Natural killer cell (primary cell): Measurements from ENCODE around the gene CAV3. TPM values are rescaled to one million over a fixed set of nuclear protein-coding genes. Genes with fewer than 3 reads are reported as not detected.

Experiments used
- ATAC-seq, 3 donors: fragments of 150-1000 bp in 2 of 3; fragments of 200-7000 bp in 1 of 3; cut with Tn5 transposase; 1 replicate in 1 of 3; 2 replicates in 2 of 3; pipeline ENCODE4 v1.10.0; 2021; ENCODE audit warnings: mild to moderate bottlenecking in 2 of 3, moderate library complexity in 2 of 3
- DNase-seq, 2 donors: peaks; one replicate each; pipeline versions ENCODE4 v3.0.0 to v3.0.0-alpha.2; 2013 to 2021; ENCODE audit warnings: mixed read lengths in 1 of 2
- H3K27ac ChIP-seq: one replicate; pipeline ENCODE4 v1.5.1; 2013; ENCODE audit warnings: mild to moderate bottlenecking, low read length
- H3K27me3 ChIP-seq: one replicate; pipeline ENCODE4 v1.6.1; 2013; ENCODE audit warnings: low read length; ENCODE audit not compliant: control insufficient read depth, insufficient read depth
- H3K36me3 ChIP-seq: one replicate; pipeline ENCODE4 v1.6.1; 2013; ENCODE audit warnings: low read length; ENCODE audit not compliant: control insufficient read depth, insufficient read depth
- H3K4me1 ChIP-seq: one replicate; pipeline ENCODE4 v1.6.1; 2013; ENCODE audit warnings: low read length; ENCODE audit not compliant: control insufficient read depth, insufficient read depth
- H3K4me3 ChIP-seq: one replicate; pipeline ENCODE4 v1.5.1; 2013; ENCODE audit warnings: low read length
- H3K9me3 ChIP-seq: one replicate; pipeline ENCODE4 v1.6.1; 2013; ENCODE audit warnings: low read length; ENCODE audit not compliant: control insufficient read depth, insufficient read depth
- H3K27ac Mint-ChIP-seq, 2 donors: one replicate each; pipeline ENCODE4 v1.8.0; 2022; ENCODE audit warnings: mild to moderate bottlenecking in 2 of 2, mixed read lengths in 2 of 2, moderate library complexity in 1 of 2
- H3K27me3 Mint-ChIP-seq, 2 donors: one replicate each; pipeline ENCODE4 v1.8.0; 2022; ENCODE audit warnings: low read depth in 2 of 2, mixed read lengths in 2 of 2
- H3K36me3 Mint-ChIP-seq: one replicate; pipeline ENCODE4 v1.8.0; 2022; ENCODE audit warnings: mixed read lengths
- H3K4me1 Mint-ChIP-seq, 2 donors: one replicate each; pipeline ENCODE4 v1.8.0; 2022; ENCODE audit warnings: mixed read lengths in 2 of 2
- H3K4me3 Mint-ChIP-seq: one replicate; pipeline ENCODE4 v1.8.0; 2022; ENCODE audit warnings: mild to moderate bottlenecking, moderate library complexity, mixed read lengths
- H3K9me3 Mint-ChIP-seq, 2 donors: one replicate each; pipeline ENCODE4 v1.8.0; 2022; ENCODE audit warnings: mixed read lengths in 2 of 2
- WGBS: methylation state at CpG from one replicate; pipeline ENCODE4 v1.1.7; 2013; ENCODE audit warnings: missing lambda C conversion rate; ENCODE audit not compliant: insufficient coverage; 5-methylcytosine and 5-hydroxymethylcytosine counted together
- intact Hi-C: fragments of 100-400 bp; cut with micrococcal nuclease; formaldehyde crosslinking; loops from one replicate; pipeline ENCODE4 v1.14.2; 2022
- total RNA-seq, 4 donors: library from RNA; stranded (reverse); fragments of 120-200 nt in 1 of 4; gene quantifications; one replicate each; pipeline versions ENCODE4 v1.2.3 to v1.2.4, GENCODE V29; 2013 to 2022
- TF ChIP-seq, protein P1 (sequence below): fragments of 200-600 bp; IDR thresholded peaks from one replicate; pipeline ENCODE4 v1.8.0; 2022; ENCODE audit warnings: antibody characterized with exemption

Gene CAV3
- total RNA-seq, 3 donors from 2014 or later (not counting 1 experiment from before 2014, with no cell fraction given): not detected

DNA sequence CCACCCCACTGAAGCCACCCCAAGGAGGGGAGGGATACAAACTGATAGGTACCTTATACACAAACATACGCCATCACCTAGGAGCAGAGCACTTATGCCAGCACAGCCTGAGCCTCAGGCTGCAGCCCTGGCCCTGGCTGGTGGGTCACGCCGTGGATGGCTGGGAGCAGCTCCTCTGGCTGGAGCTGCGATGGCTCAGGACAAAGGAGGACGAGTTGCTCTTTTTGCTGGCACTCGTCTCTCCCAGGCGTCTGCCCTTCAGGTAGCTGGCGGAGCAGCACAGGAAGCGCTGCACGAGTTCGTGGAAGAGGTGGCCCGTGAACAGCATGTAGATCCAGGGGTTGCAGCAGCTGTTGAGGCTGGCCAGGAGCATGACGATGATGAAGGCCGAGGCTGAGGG lies 19.2 kb downstream of the CAV3 start:
- Mint-ChIP-seq H3K4me1 (no peaks in the 10 kb centered on the region), H3K9me3 (no peaks in the 10 kb centered on the region), H3K27me3 (no peaks in the 10 kb centered on the region), H3K4me3 (no peak overlapping the region), H3K36me3 (no peaks in the 10 kb centered on the region), H3K27ac (no peak overlapping the region)
- no peak overlapping the region for H3K4me3 ChIP-seq
- H3K4me1 ChIP-seq: no peaks in the 10 kb centered on the region
- ATAC-seq (no peak), DNase-seq (no peak)
- H3K27me3 ChIP-seq: no peaks in the 10 kb centered on the region
- H3K9me3 ChIP-seq: no peaks in the 10 kb centered on the region
- H3K36me3 ChIP-seq: no peaks in the 10 kb centered on the region
- TF ChIP-seq, protein P1, sequence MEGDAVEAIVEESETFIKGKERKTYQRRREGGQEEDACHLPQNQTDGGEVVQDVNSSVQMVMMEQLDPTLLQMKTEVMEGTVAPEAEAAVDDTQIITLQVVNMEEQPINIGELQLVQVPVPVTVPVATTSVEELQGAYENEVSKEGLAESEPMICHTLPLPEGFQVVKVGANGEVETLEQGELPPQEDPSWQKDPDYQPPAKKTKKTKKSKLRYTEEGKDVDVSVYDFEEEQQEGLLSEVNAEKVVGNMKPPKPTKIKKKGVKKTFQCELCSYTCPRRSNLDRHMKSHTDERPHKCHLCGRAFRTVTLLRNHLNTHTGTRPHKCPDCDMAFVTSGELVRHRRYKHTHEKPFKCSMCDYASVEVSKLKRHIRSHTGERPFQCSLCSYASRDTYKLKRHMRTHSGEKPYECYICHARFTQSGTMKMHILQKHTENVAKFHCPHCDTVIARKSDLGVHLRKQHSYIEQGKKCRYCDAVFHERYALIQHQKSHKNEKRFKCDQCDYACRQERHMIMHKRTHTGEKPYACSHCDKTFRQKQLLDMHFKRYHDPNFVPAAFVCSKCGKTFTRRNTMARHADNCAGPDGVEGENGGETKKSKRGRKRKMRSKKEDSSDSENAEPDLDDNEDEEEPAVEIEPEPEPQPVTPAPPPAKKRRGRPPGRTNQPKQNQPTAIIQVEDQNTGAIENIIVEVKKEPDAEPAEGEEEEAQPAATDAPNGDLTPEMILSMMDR: no peak
- WGBS: 80% methylated on average over 14 of the region's 14 CpGs
- H3K27ac ChIP-seq: no peak overlapping the region
- intact Hi-C loops: no loop called here

DNA sequence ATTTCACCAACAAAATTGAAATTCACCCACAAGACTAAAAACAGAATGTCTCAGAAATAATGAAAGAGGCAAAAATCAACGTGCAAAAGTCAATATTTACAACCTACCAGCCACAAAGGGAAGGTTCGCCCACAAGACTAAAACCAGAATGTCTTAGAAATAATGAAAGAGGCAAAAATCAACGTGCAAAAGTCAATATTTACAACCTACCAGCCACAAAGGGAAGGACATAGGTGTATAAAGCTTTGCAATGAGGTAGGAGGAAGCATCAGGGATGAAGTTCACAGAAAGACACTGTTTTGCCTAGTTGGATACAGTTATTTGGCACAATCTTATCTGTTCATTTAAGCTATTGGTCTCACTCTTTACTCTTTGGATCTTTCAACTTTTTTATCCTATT lies 21.5 kb downstream of the CAV3 start:
- Mint-ChIP-seq H3K4me3 (no peak overlapping the region), H3K27ac (no peak overlapping the region), H3K9me3 (no peaks in the 10 kb centered on the region), H3K4me1 (no peaks in the 10 kb centered on the region), H3K36me3 (no peaks in the 10 kb centered on the region), H3K27me3 (no peaks in the 10 kb centered on the region)
- no CpG with 5 or more reads among the region's 3 CpGs for WGBS
- Histone ChIP-seq H3K9me3 (no peaks in the 10 kb centered on the region), H3K27me3 (no peaks in the 10 kb centered on the region), H3K4me3 (no peak overlapping the region), H3K4me1 (no peaks in the 10 kb centered on the region), H3K27ac (no peak overlapping the region), H3K36me3 (no peaks in the 10 kb centered on the region)
- ATAC-seq (no peak), DNase-seq (no peak)
- intact Hi-C loops: no loop called here
- TF ChIP-seq, protein P1: no peak

DNA sequence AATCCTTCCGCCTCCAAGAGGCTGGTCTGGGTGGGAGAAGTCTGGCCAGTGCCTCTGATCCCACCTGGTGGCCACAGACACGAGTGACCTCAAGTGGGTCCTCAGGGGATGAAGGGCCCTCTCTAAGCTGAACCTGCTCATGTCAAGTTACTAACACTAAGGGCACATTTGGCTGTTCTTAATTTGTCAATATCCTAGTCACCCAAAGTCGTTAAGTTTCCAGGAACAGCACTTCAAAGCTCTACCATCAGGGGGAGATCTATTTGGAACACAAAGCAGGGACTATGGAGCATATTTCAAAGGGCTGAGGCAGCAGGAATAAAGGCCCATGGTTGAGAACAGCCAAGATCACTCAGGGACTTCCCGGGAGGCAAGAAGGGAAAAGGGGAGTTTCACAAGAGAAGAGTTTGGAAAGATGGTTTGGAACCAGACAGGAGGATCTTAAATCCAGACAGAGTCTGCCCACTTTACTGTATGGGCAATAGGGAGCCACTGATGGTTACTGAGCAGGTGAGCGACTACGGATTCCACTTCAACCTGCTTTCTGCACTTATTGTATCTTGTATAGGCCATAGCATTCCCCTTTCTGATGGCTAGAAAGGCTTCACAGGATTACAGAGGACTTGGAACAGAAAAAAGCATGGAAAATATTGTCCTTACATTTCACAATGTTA lies 22.1 kb downstream of the CAV3 start:
- intact Hi-C loops: no loop called here

More for the DNA sequence above, 22.1 kb downstream of the CAV3 start:
- Histone ChIP-seq H3K36me3 (no peaks in the 10 kb centered on the region), H3K27me3 (no peaks in the 10 kb centered on the region), H3K9me3 (no peaks in the 10 kb centered on the region), H3K27ac (no peak overlapping the region), H3K4me3 (no peak overlapping the region), H3K4me1 (no peaks in the 10 kb centered on the region)
- WGBS: 86% methylated on average over 6 of the region's 6 CpGs
- Mint-ChIP-seq H3K27ac (no peak overlapping the region), H3K9me3 (no peaks in the 10 kb centered on the region), H3K27me3 (no peaks in the 10 kb centered on the region), H3K4me1 (no peaks in the 10 kb centered on the region), H3K36me3 (no peaks in the 10 kb centered on the region), H3K4me3 (no peak overlapping the region)
- DNase-seq (no peak), ATAC-seq (no peak)
- TF ChIP-seq, protein P1: no peak
